Gastrocnemius medialis (tissue), 4 donors: Measurements from ENCODE around the gene ZNF708. TPM values are rescaled to one million over a fixed set of nuclear protein-coding genes. Genes with fewer than 3 reads are reported as not detected.
"Not testable (repeated sequence)": the region's sequence is repeated elsewhere in the genome, so short reads cannot be mapped to it uniquely, and the experiment has no call there.

ENCODE experiments used
- ATAC-seq, 2 donors: fragments of 150-250 bp; one replicate each; pipeline ENCODE4 v1.9.1; 2016
- DNase-seq, 2 donors: peaks; one replicate each; pipeline ENCODE4 v3.0.0-alpha.2; 2019
- H3K27ac ChIP-seq, 4 donors: fragments of 200-600 bp; sonication (generic); 1 replicate in 1 of 4; 2 replicates in 3 of 4; pipeline ENCODE4 v1.5.1; 2016 to 2018; ENCODE audit warnings: mild to moderate bottlenecking in 2 of 4, moderate library complexity in 1 of 4
- H3K27me3 ChIP-seq, 3 donors: fragments of 200-600 bp; sonication (generic) in 2 of 3; 1 replicate in 1 of 3; 2 replicates in 2 of 3; pipeline versions ENCODE4 v1.5.1 to v1.6.0; 2016 to 2019; ENCODE audit warnings: mild to moderate bottlenecking in 1 of 3, moderate library complexity in 1 of 3
- H3K36me3 ChIP-seq, 2 donors: fragments of 200-600 bp; sonication (generic) in 1 of 2; one replicate each; pipeline ENCODE4 v1.5.1; 2017 to 2018
- H3K4me1 ChIP-seq, 2 donors: fragments of 200-600 bp; sonication (generic) in 1 of 2; one replicate each; pipeline ENCODE4 v1.5.1; 2016 to 2017; ENCODE audit warnings: mild to moderate bottlenecking in 2 of 2
- H3K4me3 ChIP-seq, 4 donors: fragments of 200-600 bp; sonication (generic) in 3 of 4; 1 replicate in 1 of 4; 2 replicates in 3 of 4; pipeline ENCODE4 v1.5.1; 2016 to 2019; ENCODE audit warnings: mild to moderate bottlenecking in 2 of 4
- H3K9me3 ChIP-seq, 3 donors: fragments of 200-600 bp; sonication (generic) in 2 of 3; 1 replicate in 1 of 3; 2 replicates in 2 of 3; pipeline ENCODE4 v1.5.1; 2016 to 2019
- POLR2A ChIP-seq, 2 donors: fragments of 450-650 bp; IDR thresholded peaks; one replicate each; pipeline ENCODE4 v1.6.1; 2017; ENCODE audit warnings: antibody characterized with exemption in 2 of 2, mild to moderate bottlenecking in 2 of 2, moderate library complexity in 2 of 2
- in situ Hi-C, 4 donors: fragments of 200-750 bp; cut with MboI; loops; one replicate each; pipeline versions ENCODE4 v1.15.0 to v1.8.0; 2017; ENCODE audit warnings: low sequenced_read_pairs in 4 of 4
- intact Hi-C: fragments of 100-400 bp; cut with DNase I; formaldehyde crosslinking; loops from one replicate; pipeline ENCODE4 v1.15.1; 2023; ENCODE audit warnings: low total_unique reads
- total RNA-seq, 4 donors: library from RNA; depleted of rRNA; stranded (reverse); fragments of >200 nt; gene quantifications; one replicate each; pipeline versions ENCODE4 v1.1.0 to v1.2.3, GENCODE V29; 2016
- TF ChIP-seq, protein P1 (sequence below), 5 experiments: fragments of 450-650 bp in 3 of 5; fragments of 200-600 bp in 2 of 5; sonication (generic) in 2 of 5; IDR thresholded peaks in 4 of 5; conservative IDR thresholded peaks in 1 of 5; 1 replicate in 4 of 5; 2 replicates in 1 of 5; pipeline ENCODE4 v1.5.1; 2016 to 2019; ENCODE audit warnings: antibody characterized with exemption in 5 of 5, mild to moderate bottlenecking in 3 of 5, moderate library complexity in 3 of 5

Gene ZNF708
- total RNA-seq, 4 donors from 2014 or later = 1.1 to 3.5 (median 3.1) TPM

DNA sequence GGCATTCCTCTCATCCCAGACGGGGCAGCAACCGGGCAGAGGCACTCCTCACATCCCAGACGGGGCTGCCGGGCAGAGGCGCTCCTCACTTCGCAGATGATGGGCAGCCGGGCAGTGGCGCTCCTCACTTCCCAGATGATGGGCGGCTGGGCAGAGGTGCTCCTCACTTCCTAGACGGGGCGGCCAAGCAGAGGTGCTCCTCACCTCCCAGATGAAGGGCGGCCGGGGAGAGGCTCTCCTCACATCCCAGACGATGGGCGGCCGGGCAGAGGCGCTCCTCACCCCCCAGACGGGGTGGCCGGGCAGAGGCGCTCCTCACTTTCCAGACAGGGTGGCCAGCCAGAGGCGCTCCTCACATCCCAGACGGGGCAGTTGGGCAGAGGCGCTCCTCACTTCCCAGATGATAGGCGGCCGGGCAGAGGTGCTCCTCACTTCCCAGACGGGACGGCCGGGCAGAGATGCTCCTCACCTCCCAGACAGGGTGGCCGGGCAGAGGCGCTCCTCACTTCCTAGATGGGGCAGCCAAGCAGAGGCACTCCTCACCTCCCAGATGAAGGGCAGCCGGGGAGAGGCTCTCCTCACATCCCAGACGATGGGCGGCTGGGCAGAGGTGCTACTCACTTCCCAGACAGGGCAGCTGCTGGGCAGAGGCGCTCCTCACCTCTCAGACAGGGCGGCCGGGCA, 68.9 kb downstream of the ZNF708 start:
- ATAC-seq (no peak), DNase-seq (no peak)
- in situ Hi-C loops = no loop called here
- Histone ChIP-seq H3K36me3 (no peaks in the 10 kb centered on the region), H3K27me3 (no peaks in the 10 kb centered on the region), H3K4me3 (no peak overlapping the region), H3K27ac (no peak overlapping the region), H3K4me1 (no peaks in the 10 kb centered on the region), H3K9me3 (no peaks in the 10 kb centered on the region)
- TF ChIP-seq, protein P1, sequence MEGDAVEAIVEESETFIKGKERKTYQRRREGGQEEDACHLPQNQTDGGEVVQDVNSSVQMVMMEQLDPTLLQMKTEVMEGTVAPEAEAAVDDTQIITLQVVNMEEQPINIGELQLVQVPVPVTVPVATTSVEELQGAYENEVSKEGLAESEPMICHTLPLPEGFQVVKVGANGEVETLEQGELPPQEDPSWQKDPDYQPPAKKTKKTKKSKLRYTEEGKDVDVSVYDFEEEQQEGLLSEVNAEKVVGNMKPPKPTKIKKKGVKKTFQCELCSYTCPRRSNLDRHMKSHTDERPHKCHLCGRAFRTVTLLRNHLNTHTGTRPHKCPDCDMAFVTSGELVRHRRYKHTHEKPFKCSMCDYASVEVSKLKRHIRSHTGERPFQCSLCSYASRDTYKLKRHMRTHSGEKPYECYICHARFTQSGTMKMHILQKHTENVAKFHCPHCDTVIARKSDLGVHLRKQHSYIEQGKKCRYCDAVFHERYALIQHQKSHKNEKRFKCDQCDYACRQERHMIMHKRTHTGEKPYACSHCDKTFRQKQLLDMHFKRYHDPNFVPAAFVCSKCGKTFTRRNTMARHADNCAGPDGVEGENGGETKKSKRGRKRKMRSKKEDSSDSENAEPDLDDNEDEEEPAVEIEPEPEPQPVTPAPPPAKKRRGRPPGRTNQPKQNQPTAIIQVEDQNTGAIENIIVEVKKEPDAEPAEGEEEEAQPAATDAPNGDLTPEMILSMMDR (IDR thresholded peaks at IDR 0.05 in 4 of 5, conservative IDR thresholded peaks at IDR 0.05 in 1 of 5) = no peak
- TF ChIP-seq POLR2A (IDR thresholded peaks at IDR 0.05) = no peak
- intact Hi-C loops = no loop called here

- DNase-seq, H3K27ac ChIP-seq, ATAC-seq, in situ Hi-C loops, H3K9me3 ChIP-seq, H3K36me3 ChIP-seq, H3K27me3 ChIP-seq, H3K4me3 ChIP-seq, H3K4me1 ChIP-seq, intact Hi-C loops: not testable (repeated sequence)
Observed at GRCh38 chr19:21259421-21260124, 69.6 kb downstream of the ZNF708 start.

GRCh38 chr19:21256722-21257121, 72.5 kb downstream of the ZNF708 start:
- H3K9me3 ChIP-seq = no peaks in the 10 kb centered on the region
- TF ChIP-seq POLR2A (IDR thresholded peaks at IDR 0.05) = no peak
- TF ChIP-seq, protein P1 (IDR thresholded peaks at IDR 0.05 in 4 of 5, conservative IDR thresholded peaks at IDR 0.05 in 1 of 5) = no peak
- ATAC-seq (no peak), DNase-seq (no peak)
- H3K4me1 ChIP-seq = no peaks in the 10 kb centered on the region
- in situ Hi-C loops (no loop called here), intact Hi-C loops (no loop called here)
- no peak overlapping the region for H3K4me3 ChIP-seq
- H3K27me3 ChIP-seq = no peaks in the 10 kb centered on the region
- no peak overlapping the region for H3K27ac ChIP-seq
- no peaks in the 10 kb centered on the region for H3K36me3 ChIP-seq

Other genes starting within 250 kb of the ZNF708 start
- 1 to 10 TPM in 2 of 4 donors, under 1 TPM in 2; 0.29 to 2.2 (median 1.2) TPM for gene ZNF714, start 247.2 kb downstream of the ZNF708 start, total RNA-seq
- gene ZNF431, start 187.4 kb downstream of the ZNF708 start, total RNA-seq = 1 to 10 TPM; 5.1 to 7.6 (median 6.7) TPM
- gene ZNF738, start 29.6 kb upstream of the ZNF708 start, total RNA-seq = under 1 TPM in 2 of 4 donors, not detected in 2; 0.85 to 0.97 TPM
- gene ZNF493, start 67.7 kb upstream of the ZNF708 start, total RNA-seq = 1 to 10 TPM; 2.2 to 6.5 (median 3.1) TPM
- gene ZNF429, start 176.2 kb upstream of the ZNF708 start, total RNA-seq = 10 to 100 TPM in 1 of 4 donors, 1 to 10 TPM in 3; 3.4 to 11.1 (median 7.4) TPM